Superior temporal gyrus (tissue), 1 donor: ENCODE data around the gene MDM1.

ENCODE experiments used
- DNase-seq: peaks from one replicate; pipeline ENCODE4 v3.0.0-alpha.2; 2016; ENCODE audit errors: extremely low spot score

MDM1 gene

DNA sequence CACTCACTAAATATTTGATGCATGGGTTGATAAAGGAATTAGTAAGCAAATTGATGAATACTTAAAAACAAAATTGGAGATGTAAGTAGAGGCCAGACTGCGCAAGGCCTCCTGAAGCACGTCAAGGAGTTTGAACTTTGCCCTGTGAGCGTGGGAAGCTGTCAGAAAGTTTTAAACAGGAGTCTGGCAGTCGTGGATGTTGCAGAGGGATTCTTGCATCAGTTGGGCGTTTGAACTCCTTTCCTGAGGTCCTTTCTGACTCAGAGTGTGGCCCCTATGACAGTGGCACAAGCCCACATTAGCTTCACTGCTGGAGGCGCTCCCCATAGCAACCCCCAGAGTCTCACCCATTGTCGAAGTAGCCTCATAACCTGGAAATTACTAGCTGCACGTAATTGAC lies 60.8 kb downstream of the MDM1 start:
- no peak for DNase-seq

DNA sequence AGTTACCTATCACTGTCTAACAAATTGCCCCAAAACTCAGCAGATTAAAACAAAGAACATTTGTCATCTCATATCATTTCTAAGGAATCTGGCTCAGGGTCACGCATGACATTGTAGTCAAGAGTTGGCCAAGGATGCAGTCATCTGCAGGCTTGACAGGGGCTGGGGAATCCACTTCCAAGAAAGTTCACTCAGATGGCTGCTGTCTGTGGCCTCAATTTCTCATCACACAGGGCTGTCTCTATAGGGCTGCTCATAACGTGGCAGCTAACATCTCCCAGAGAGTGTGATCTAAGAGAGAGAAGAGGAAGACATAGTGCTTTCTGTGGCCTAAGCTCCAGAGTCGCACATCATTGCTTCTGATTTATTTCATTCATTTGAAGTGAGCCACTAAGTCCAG lies 61.8 kb downstream of the MDM1 start:
- DNase-seq, result no peak

GRCh38 chr12:68269779-68270178 lies 62.4 kb downstream of the MDM1 start:
- DNase-seq, result no peak

- DNase-seq, result no peak
Observed at GRCh38 chr12:68268967-68269366, 63.2 kb downstream of the MDM1 start.

- DNase-seq, result no peak
Observed at GRCh38 chr12:68267892-68268396, 64.2 kb downstream of the MDM1 start.

GRCh38 chr12:68264857-68265256 lies 67.3 kb downstream of the MDM1 start:
- DNase-seq, result no peak

- DNase-seq, result no peak
Observed at GRCh38 chr12:68264158-68264855, 67.9 kb downstream of the MDM1 start.

DNA sequence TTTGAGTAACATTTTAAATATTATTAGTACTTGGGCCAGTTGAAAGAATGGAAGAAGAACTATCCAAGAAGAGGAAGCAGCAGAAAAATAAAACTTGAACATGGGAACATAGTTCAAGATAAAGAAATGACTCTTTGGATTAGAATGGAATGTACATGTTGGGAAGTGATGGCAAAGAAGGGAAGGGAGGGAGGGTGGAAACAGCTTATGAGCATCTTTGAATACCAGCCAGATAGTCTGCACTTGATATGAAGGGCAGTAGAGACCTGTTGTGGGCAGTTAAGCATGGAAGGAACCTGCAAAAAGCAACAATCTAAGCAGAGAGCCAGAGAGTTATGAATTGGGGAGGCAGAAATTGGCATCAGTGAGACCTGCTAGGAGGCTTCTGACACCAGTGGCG lies 68.8 kb downstream of the MDM1 start:
- no peak for DNase-seq

DNA sequence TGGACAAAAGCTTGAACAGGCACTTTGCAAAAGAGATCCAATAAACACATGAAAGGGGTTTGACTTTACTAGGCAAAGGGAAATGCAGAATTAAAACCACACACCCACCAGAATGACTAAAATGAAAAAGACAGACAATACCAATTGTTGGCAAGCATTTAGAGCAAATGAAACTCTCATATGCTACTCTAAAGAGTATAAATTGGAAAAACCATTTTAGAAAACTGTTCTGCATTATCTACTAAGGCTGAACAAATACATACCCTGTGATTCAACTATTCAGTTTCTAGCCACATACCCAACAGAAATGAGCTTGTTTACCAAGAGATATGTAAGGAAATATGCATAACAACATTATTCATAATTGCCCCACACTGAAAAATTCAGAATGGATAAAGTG lies 70.3 kb downstream of the MDM1 start:
- no peak for DNase-seq

GRCh38 chr12:68260153-68260552 lies 72.0 kb downstream of the MDM1 start:
- DNase-seq, result no peak

DNA sequence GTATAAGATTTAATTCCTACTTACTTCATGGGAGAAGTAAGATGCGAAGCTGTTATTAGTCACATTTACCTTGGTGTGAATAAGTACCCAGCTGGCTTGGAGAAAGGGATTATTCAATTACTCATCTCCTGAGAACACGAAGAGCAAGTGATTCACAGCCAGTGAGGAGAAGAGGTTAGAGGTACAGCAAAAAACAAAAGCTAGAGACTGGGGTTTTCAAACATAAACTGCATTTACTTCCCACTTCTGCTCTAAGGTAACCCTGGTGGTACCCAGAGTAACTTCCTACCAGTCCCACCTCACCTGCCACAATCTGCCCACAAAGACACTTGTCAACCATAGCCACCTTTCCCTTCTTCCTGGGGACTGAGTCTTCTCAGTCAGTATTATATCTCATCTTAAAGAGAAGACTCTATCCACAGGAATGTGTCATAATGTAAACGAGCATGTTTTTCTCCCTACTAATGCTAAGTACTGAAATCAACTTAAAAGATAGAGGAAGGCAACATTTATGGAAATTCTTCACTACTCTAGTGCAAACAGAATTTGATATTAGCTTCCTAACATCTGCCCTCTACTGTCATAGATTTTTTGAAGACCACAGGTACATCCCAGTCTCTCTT lies 72.7 kb downstream of the MDM1 start:
- DNase-seq, result no peak

DNA sequence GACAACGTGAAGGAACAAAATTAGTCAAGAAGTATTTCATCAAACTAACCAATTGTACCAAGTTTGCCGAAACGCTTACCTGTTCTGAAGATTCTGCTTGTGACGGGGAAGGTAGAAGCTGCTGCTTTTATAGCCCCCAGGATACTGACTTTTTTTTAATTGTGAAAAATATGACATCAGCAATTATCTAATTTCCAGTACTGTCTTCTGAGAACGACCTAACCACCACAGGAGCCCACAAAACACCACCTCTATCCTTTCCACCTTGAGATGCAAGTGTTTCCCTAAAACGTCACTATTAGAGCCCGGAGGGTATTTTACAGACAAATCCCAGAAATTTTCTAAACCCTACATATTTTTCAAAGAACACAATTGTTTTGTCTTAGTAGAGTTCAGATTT lies 78.7 kb downstream of the MDM1 start, which contains the start of gene IL22:
IL22 (minus strand) TSS at position 101 of the 400 bp plus-strand sequence. CDS start 156 bp downstream, outside the sequence.
- no peak for DNase-seq

GRCh38 chr12:68252077-68252476 lies 80.1 kb downstream of the MDM1 start:
- no peak for DNase-seq

DNA sequence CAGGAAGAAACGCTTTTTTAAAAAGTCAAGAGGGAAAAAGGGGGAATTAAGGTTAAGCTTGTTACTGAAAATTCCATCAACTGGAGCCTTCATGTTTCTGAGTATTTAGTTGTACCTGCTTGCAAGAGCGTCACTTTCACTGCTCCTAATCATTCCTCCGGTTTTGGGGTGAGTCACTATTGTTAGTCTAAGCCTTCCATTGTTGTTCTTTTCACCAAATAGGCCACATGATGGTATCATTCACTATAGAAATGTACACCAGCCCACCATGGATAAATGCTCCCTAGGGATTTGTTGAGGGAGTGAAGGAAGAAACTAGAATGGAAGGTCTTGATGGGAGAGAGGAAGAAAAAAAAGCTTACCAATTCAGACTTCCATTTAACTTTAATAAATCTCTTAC lies 81.7 kb downstream of the MDM1 start:
- DNase-seq, result no peak

GRCh38 chr12:68247785-68248184 lies 84.4 kb downstream of the MDM1 start:
- DNase-seq, result no peak

- no peak for DNase-seq
Observed at GRCh38 chr12:68246350-68246749, 85.8 kb downstream of the MDM1 start.

DNA sequence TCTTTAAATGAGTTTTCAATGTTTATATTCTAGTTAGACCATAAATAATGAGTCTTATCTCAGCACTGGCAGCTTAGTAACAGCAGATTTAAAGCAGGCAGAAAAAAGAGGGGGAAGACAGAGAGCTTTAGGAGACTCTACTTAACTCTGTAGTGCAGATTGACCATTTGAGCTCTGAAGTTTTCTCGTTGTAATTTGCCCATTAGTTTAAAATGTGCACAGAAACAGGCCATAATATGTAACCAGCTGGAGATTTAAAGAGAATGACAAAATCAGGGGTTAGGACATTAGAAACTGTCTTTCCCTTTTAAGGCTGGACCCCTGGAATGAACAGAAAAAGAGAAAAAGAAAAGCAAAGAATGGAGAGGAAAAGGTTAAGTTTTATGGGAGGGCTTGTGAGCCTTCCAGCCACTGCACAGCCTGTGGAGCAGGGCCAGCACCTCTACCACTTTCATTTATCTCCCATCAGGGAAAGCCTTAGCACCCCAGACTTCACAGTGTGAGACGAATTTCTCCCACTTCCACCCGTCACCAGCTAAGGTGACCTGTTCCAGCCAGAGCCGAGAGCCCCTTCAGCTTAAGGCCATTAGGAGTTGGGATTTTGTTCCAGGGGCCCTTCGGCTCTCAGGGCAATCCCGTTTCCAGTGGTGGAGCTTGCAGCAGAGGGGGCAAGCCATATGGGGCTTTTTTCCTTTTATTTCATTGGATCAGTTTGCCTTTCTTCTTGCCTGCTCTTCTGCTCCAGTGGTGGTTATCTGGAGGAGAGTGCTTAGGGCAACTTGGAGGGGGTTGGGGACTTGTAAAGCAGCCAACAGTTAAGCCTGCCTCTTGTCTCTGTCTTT lies 86.8 kb downstream of the MDM1 start:
- DNase-seq, result no peak
